Activated CD4-positive, alpha-beta T cell treated with anti-CD3 and anti-CD28 coated beads, Interleukin-2, amount 50 U/mL, for 24 hours (primary cell): ENCODE results near the gene PBX3.

Experiments
- DNase-seq, 2 donors: peaks; one replicate each; pipeline ENCODE4 v3.0.0-alpha.2; 2020; ENCODE audit warnings: low read depth in 1 of 2, low spot score in 1 of 2

Gene PBX3

DNA sequence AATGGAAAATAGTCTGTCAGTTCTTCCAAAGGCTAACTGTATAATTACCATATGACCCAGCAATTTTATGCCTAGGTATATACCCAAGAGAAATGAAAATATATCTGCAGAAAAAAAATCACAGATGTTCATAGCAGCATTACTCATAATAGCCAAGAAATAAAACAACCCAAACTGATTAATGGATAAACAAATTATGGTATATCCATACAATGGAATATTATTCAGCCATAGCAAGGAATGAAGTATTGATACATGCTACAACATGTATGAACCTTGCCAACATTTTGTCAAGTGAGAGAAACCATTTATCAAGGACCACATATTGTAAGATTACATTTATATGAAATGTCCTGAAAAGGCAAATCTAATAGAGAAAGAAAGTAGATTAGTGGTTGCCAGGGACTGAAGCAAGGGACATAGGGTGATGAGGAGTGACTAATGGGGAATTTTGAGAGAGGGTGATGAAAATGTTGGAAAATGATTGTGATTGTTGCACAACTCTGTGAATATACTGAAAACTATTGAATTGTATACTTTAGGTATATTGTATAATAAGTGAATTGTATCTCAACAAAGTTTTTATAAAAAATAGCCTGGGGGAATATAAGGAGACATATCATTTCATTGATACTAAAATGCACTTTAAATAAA is 114.4 kb downstream of the PBX3 start:
- no peak for DNase-seq

DNA sequence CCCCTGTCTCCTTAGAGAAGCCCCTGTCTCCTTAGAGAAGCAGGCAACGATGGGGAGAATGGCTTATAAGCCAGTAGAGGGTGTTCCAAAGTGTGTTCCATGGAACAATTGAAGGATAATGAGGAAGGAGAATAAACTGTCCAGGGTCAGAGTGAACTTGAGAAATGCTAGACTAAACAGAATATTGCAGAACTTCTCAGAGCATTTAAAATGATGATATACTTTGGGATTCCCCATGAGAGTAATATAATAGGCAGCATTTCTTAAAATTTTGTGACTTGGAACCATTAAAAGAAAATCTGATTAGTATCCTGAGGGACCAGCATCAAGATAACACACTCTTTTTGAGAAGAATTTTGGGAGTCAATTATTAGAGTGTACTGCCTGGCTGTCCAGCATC is 116.8 kb downstream of the PBX3 start:
- no peak for DNase-seq

DNA sequence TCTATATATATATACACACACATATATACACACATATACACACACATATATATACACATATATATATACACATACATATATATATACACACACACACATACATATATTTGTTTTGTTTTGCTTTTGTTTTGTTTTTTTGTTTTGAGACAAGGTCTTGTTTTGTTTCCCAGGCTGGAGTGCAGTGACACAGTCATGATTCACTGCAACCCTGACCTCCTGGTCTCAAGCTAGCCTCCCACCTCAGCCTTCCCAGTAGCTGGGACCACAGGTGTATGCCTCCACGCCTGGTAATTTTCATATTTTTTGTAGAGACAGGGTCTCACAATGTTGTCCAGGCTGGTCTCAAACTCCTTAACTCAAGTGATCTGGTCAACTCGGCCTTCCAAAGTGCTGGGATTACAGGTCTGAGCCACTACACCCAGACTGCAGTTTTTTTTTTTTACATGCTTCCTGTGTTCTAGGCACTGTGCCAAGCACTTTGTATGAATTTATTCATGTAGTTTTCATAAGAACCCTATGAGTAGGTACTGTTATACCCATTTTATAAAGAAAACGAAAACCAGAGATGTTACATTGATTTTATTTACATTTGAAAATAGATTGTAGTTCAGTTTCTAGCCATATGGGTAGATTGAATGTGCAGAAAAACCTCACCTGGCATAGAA is 120.7 kb downstream of the PBX3 start:
- no peak for DNase-seq

DNA sequence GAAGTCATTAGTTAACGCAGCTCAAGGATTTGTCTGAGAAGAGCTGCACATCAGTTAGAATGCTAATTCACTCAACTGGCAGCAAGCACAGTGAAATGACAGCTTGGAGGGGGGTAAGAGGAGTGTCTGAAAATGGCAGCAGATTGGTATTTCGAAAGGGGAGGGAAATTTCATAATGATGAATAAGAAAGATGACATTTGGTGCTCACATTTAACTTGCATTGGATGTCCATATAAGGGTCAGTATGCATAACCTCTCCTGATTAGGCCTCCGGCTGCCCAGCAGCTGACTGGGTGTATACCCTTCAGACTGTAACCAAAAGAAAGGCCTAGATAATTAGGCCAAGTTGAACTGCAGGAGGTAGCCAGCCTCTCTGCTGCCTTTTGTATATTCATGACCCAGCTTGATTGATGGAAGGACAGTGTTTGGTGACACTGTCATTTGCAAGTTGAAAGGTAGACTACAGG is 131.0 kb downstream of the PBX3 start:
- no peak for DNase-seq

DNA sequence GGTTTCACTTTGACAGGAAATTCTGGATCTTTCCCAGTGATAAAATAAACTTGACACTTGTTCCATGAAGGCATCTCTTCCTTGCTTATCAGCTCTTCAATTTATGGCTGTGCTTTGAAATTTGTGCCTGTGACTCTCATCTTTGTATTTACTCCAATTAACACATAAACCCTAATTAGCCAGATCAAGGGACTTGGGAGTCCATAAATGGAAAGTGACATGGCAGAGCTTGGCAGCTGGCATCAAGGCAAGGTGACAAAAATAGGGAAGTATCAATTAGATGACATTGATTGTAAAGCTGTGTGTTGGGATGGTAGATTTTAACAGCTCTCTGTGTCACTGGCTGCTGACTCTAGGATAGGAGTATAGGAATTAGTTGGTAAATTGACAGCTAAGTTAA is 133.9 kb downstream of the PBX3 start:
- no peak for DNase-seq

DNA sequence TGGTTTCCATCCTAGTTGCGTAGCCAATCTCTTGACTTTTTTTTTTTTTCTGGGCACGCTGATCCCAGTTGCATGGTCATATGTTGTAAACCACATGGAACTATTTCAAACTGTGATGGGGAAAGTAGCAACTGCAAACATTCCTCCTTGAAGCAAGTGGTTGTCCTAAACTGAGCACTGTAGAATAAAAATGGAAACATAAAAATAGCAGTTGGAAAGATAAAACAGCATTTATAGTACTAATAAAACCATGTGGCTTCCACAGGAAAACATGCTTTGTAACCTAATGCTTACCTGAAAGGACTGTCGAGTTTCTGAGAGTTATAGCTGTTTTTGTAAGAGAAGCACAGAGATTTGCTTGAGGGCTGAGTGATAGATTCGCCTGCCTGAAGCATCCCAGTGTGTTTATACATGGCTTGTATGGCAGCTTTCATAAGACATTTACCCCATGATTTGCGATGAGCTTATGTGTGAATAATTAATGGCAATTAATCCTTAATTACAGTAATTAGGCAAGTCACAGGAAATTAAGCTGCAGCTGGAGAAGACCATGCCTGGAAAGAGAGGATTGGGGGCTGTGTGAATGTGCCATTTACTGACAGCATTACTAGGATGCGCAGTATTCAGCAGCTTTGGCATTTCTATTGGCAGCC is 136.5 kb downstream of the PBX3 start:
- DNase-seq: no peak

DNA sequence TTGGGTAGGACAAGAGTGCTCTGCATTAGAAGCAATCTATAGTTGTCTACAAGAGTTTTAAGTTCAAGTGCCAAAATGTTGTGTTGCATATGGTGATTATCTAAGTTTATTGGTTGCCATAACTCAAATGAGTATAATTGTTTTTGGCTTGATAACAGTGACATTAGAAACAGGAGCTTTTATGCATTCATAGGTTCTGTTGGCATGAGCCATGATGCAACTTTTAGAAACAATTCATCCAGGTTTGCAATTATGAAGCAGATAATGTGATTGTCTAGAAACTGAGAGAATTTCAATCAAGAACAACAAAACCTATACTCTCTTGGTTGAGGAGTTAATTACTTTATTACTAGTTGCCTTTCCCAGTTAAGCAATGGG is 137.0 kb downstream of the PBX3 start:
- no peak for DNase-seq

DNA sequence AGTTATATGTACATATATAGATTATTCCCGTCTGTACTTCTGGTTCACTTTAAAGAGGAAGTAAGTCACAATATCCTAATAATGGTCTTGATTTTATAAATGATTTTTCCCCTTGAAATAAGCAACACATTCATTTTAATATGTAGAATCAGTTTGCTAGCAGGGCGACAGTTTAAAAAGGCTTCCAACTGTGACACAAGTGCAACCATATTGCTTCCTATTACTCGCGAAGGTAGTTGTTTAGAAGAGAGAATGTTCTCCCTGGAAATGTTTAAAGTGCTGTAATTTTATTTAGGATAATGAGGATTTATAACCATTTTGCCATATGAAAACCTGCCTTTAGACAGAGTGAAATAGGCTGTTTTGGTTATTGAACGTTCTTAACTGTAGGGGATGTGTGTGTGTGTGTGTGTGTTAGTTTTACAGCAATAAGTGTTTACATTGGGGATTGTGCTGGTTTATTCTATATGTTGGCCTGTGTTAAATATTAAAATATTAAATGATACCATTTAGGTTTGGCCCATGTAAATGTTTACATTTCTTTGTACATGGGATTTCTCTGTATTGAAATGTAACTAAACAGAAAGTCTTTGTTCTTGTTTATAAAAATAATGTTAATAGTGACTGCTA is 138.3 kb downstream of the PBX3 start:
- DNase-seq: no peak

DNA sequence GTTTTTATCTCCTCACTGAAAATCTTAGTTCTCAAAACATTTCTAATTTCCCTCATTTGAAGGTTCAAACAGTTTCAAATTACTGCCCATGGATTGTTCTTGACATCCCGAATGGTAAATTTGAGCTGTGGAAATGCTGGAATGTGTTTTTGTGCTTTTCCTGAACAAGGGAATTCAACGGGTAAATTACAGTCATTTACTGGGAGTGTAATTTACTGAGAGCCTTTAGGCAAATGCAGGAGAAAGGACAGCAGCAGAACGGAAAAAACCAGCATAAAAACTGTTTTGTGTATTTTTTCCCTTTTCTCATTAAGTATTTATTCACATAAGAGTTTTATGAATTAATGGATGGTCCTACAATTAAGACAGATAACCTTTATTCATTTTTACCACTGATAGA is 139.2 kb downstream of the PBX3 start:
- no peak for DNase-seq

DNA sequence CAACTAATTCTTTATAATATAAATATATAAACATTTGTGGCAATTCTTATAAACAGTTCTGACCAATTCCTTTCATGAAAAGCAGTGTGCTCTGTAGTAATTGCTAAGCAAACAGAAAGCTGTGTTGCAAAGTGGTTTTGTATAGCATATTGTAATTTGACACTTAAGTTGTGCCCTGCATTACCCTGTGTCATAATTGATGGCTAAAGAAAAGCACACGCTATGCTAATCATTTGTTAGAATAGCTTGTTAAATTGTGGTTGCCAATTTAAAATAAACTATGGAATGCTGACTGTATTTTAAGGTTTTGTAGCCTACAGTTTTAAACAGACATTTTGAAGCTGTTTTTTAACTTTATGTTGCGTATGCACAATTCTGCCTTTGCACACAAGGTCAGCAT is 140.0 kb downstream of the PBX3 start:
- no peak for DNase-seq

DNA sequence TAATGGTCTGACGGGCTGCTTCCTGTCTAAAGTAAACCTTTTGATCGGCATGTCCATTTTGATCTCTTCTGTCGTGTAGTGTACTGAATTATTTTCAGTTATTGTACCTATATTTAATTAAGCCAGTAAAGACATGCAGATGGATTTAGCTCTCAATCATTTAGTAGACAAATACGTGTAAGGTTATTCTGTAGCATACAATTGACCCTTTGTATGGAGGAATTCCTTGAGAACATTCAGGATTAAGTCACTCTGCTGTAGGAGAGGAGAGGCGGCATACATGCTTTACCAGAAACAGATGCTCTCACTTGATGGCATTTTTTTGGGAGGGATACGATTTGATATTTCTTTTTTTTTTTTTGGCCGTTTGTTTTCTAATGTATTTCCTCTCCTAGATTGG is 141.0 kb downstream of the PBX3 start:
- DNase-seq: no peak

DNA sequence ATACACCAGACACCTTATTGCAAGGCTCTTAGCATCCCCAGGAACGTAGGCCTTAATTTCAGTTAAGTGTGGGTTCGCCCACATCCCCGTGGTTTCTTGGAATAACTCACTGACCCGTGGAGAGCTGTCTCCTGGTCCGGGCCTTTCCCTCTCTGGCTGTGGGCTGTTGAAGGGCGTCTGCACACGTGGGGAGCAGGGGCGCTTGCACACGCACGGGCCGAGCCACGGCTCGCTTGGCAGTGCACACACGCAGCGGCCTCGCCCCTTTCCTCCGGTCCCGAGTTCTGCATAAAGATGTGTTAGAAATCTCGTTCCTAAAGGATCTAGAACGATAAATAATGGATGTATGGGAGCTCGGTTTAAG is 141.9 kb downstream of the PBX3 start:
- DNase-seq: no peak

DNA sequence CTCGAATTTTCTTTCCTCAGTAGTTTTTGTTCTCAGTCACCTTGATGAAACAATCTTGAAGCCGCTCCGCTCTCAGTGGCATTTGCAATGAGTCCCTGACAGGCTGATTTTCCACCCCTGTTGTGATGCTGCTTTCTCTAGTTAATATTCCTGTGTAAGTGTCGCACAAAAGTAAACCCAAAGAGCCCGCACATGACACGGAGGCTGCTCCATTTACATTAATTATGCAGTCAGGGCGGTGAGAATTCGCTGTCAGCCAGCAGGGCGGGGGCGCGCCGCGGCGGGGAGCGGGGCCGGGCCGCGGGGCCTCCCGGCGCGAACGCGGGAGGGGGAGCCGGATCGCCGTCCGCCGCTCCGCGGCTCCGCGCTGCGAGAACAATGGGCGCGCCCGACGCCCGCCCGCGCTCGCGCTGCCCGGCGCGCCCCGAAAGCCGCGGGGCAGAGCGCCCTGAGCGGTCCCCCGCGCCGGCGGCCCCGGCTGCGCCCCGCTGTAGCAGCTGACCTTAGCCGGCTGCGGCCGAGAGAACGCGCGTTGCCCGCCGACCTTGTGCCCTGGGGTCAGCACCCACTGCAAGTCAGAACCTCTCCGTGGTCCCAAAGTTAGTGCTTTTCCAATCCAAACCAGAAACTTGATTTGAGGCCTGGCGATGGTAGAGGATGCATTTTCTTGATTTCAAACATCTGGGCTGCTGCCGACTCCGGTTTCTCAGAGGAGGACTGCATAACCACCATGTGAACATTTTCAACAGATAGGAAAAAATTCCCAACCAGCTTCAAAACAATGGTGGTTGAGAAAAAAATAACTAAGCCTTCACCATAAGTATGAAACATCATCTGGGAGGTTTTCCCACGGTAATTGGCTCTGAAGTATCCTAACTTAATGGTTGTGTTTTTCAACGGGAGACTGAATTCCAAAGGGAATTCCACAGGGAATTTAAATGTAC is 142.6 kb downstream of the PBX3 start:
- DNase-seq: peak; percentile 4 to 20

DNA sequence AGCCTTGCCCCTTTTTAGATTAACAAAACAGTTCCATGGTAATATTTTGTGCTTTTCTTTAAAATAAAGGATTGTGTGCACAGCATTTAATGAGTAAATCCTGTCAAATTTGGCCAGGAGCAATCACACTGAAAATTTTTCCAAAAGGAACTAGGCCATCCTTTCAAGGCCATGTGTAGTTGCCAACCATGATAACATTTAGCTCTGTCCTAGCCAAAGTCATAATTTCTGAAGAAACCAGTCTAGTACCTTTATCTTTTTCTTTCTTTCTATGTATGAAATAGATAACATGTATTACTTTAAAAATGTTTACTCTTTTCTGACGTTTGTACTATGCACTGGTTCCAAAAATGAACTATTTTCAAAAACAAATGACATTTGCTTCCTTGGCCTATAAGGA is 143.7 kb downstream of the PBX3 start:
- no peak for DNase-seq

DNA sequence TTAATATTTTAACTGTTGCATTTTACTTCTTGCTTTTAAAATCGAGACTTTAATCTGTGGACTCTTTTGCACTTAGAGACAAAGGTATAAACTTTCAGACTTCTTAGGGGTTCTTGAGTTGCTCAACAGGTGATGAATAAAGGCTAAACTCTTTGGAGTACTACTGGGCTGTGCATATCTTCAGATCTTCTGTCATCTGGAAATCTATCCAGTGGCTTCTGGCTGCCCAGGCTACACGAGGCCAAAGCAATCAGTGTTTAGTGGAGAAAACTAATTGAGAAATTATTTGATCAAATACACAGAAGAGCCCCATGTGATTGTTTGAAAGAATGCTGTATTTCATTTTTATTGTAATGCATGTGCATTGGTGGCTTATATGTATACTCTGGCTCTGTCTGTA is 146.1 kb downstream of the PBX3 start:
- no peak for DNase-seq

DNA sequence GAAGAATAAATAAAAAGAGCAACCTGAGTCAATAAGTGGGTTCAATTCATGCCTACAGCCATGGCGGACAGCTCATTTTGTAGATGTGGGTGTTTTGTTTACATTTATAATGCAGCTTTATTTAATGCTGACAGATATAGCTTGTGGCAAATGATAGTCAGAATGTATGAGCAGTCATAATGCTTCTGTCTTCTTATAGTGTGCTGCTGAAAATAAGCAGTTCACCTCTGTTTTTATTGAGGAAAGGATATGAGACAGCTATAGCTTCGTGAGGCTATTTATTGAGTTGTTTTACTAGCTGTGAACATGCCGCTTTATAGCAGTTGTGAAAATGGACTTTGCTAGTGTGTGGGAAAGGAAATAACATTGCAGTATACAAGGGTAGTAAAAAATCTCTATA is 147.4 kb downstream of the PBX3 start:
- no peak for DNase-seq

DNA sequence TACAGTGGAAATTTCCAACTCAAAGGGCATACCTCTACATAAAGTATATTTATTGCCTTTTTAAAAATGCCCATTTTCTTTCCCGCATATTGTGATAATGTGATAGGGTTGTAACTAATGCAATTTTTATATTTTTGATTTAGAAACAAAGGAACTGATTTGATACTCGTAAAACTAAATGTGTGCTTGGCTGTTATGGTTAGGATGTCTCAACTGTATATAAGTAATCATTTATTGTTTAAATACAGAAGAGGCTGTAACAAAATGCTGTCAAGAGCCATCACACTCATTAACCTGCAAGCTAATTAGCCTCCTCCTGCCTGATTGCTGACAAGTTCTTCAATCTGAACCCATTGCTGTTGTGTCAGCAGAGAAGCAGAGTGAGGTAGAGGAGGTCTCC is 149.2 kb downstream of the PBX3 start:
- no peak for DNase-seq

DNA sequence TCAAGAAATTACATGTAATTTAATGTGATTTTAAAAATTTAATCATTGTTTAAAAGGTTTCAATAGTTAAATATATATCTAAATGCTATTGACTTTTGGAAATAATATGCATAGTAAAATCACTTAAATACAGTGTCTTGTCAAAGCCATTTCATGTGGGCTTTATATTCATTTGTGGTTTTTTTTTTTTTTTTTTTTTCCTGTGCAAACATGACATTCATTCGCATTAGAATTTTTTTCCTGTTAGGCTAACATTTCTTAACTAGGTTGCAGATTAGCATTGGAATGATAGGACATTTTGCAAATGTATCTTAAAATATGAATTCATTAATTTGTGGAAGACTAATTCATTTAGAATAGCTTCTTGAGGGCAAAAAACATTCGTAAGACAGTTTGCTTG is 149.8 kb downstream of the PBX3 start:
- DNase-seq: no peak

DNA sequence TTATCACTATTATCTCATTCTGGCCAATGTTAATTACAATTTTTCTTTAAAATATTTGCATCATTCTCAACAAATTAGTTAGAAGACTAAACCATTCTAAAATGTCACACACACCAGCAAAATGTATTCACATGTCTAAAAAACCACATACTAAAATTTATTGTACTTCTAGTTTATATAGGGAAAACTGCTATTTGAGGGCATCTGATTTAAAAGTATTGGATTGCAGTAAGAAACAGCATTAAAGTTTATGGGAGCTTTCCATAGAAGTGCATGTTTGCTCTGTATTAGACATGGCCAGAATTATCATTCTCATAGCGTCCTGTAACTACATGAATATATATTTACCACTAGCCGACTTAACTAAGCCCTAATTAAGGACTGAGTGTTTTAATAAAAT is 150.3 kb downstream of the PBX3 start:
- no peak for DNase-seq

DNA sequence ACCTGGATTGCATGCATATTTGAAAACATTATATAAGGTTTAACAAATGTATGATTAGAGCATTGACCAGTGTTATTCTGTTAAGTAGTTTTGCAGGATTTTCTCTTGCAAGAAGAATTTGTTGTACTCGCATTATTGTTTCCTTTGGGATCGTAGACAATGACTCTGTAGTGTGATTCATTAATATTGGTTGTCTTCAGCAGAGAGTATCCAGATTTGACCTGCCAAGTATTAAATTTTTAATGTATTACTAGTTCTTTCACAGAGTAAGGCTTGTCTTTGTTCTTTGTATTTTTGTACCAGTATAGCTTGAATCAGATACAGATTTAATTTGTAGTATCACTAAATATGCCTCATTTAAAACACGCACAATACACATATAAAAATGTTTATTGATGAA is 155.0 kb downstream of the PBX3 start:
- no peak for DNase-seq

DNA sequence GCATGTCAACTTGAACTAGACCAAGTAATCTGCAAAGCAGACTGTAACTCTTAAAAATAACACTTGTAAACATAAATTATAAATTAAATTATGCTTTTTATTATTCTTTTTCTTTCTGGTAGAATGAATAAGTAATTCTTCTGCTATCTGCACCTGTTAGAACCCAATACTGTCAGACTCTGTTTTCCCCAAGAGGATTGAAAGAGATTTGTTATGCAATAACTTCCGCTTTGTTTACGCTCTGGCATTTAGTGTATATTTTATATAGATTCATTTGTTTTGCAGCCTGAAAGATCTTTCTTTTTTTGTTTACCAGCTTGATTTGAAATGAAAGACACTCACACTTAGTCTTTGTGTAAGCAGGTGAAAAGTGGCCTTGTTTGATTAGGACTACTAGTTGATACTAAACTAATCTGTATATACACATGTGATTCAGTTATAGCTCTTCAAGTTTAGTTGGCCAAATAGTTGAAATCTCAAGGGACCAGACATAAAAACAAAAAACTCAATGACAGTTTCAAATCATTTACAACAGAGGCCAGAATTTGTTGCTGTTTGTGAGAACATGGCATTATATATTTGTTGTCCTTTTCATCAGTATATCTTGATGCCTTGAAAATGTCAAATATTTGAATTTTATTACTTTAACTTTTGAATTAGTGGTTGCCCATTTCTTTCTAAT is 155.8 kb downstream of the PBX3 start:
- DNase-seq: no peak
